T-helper 2 cell treated with Interferon-gamma antibody and Interleukin-4, amounts not matched to agents 100 ng/mL and 5 ng/mL, for 36 hours (primary cell): Measurements from ENCODE around the gene SNX30. TPM values are rescaled to one million over a fixed set of nuclear protein-coding genes. Genes with fewer than 3 reads are reported as not detected.

Experiments
- intact Hi-C: fragments of 100-400 bp; cut with micrococcal nuclease; formaldehyde crosslinking; loops from one replicate; pipeline ENCODE4 v1.15.1; 2023
- total RNA-seq: library from RNA; stranded (reverse); gene quantifications from 2 replicates; pipeline ENCODE4 v1.2.3, GENCODE V29; 2022

SNX30 gene
- total RNA-seq, 1 donor from 2014 or later: 4.0 TPM

GRCh38 chr9:112751056-112751795, 666 bp downstream of the SNX30 start:
- intact Hi-C loops: loop anchor here (2.0 to 10.0 kb wide), 4 partner anchors 41 to 856 kb away; partner anchors contain the start of genes PTBP3, SUSD1 and UGCG

- intact Hi-C loops: loop anchor here (5.0 to 10.0 kb wide), 3 partner anchors 40 to 858 kb away; partner anchors contain the start of genes SUSD1 and UGCG
These were observed 2.0 kb downstream of the SNX30 start for GRCh38 chr9:112752334-112753125.

GRCh38 chr9:112753725-112754124, 3.2 kb downstream of the SNX30 start:
- intact Hi-C loops: loop anchor here (1.0 to 10.0 kb wide), 4 partner anchors 35 to 859 kb away; partner anchors contain the start of genes INIP, SUSD1 and UGCG

- intact Hi-C loops: loop anchor here (1.0 to 10.0 kb wide), 4 partner anchors 36 to 860 kb away; partner anchors contain the start of genes INIP, SUSD1 and UGCG
These were observed 4.0 kb downstream of the SNX30 start for GRCh38 chr9:112754578-112754977.

GRCh38 chr9:112755016-112755427, 4.5 kb downstream of the SNX30 start:
- intact Hi-C loops: loop anchor here (10.0 kb wide), 2 partner anchors 580 to 860 kb away; partner anchors contain the start of genes SUSD1 and UGCG

- intact Hi-C loops: loop anchor here (10.0 kb wide), 2 partner anchors 581 to 861 kb away; partner anchors contain the start of genes SUSD1 and UGCG
These were observed 5.1 kb downstream of the SNX30 start for GRCh38 chr9:112755675-112756074.

- intact Hi-C loops: loop anchor here (10.0 kb wide), 2 partner anchors 583 to 863 kb away; partner anchors contain the start of genes SUSD1 and UGCG
These were observed 6.8 kb downstream of the SNX30 start for GRCh38 chr9:112757282-112757883.

- intact Hi-C loops: loop anchor here (10.0 kb wide), 2 partner anchors 583 to 863 kb away; partner anchors contain the start of genes SUSD1 and UGCG
These were observed 7.4 kb downstream of the SNX30 start for GRCh38 chr9:112757940-112758339.

- intact Hi-C loops: no loop called here
These were observed 10.3 kb downstream of the SNX30 start for GRCh38 chr9:112760821-112761220.

- intact Hi-C loops: no loop called here
These were observed 11.5 kb downstream of the SNX30 start for GRCh38 chr9:112761912-112762655.

- intact Hi-C loops: no loop called here
These were observed 12.4 kb downstream of the SNX30 start for GRCh38 chr9:112762726-112763518.

- intact Hi-C loops: no loop called here
These were observed 13.8 kb downstream of the SNX30 start for GRCh38 chr9:112764344-112764743.

- intact Hi-C loops: no loop called here
These were observed 14.3 kb downstream of the SNX30 start for GRCh38 chr9:112764837-112765236.

- intact Hi-C loops: no loop called here
These were observed 14.7 kb downstream of the SNX30 start for GRCh38 chr9:112765281-112765680.

- intact Hi-C loops: no loop called here
These were observed 21.0 kb downstream of the SNX30 start for GRCh38 chr9:112771359-112772214.

- intact Hi-C loops: no loop called here
These were observed 21.6 kb downstream of the SNX30 start for GRCh38 chr9:112772215-112772509.

GRCh38 chr9:112772551-112772950, 22.0 kb downstream of the SNX30 start:
- intact Hi-C loops: no loop called here

- intact Hi-C loops: no loop called here
These were observed 23.7 kb downstream of the SNX30 start for GRCh38 chr9:112774006-112774996.
